Mesendoderm (in vitro differentiated cells): ENCODE data around the gene KCNQ5.

Experiments used
- DNase-seq: peaks from one replicate; pipeline ENCODE4 v3.0.0; 2013
- H2AK5ac ChIP-seq: 2 replicates; pipeline ENCODE4 v1.6.1; 2013; ENCODE audit warnings: low read length, inconsistent platforms
- H2BK120ac ChIP-seq: 2 replicates; pipeline ENCODE4 v1.6.1; 2013; ENCODE audit warnings: low read depth, mild to moderate bottlenecking, low read length, moderate library complexity, mixed read lengths
- H2BK15ac ChIP-seq: replicated peaks from 2 replicates; pipeline ENCODE4 v1.6.1; 2013; ENCODE audit warnings: low read depth, mild to moderate bottlenecking, moderate library complexity
- H2BK5ac ChIP-seq: 2 replicates; pipeline ENCODE4 v1.6.1; 2013; ENCODE audit warnings: low read length, inconsistent platforms
- H3K18ac ChIP-seq: 2 replicates; pipeline ENCODE4 v1.6.1; 2013; ENCODE audit warnings: mild to moderate bottlenecking, low read length, mixed read lengths
- H3K23ac ChIP-seq: one replicate; pipeline ENCODE4 v1.6.1; 2013; ENCODE audit warnings: low read length
- H3K27ac ChIP-seq: 2 replicates; pipeline ENCODE4 v1.5.1; 2013; ENCODE audit warnings: low read depth, mild to moderate bottlenecking, inconsistent platforms, low read length, moderate library complexity
- H3K27me3 ChIP-seq: 2 replicates; pipeline ENCODE4 v1.6.1; 2013; ENCODE audit warnings: low read length, control low read depth, mild to moderate bottlenecking, inconsistent platforms; ENCODE audit not compliant: insufficient read depth, poor library complexity
- H3K36me3 ChIP-seq: 2 replicates; pipeline ENCODE4 v1.6.1; 2013; ENCODE audit warnings: low read length, inconsistent platforms; ENCODE audit not compliant: control insufficient read depth, insufficient read depth
- H3K4ac ChIP-seq: one replicate; pipeline ENCODE4 v1.6.1; 2013; ENCODE audit warnings: low read depth, mild to moderate bottlenecking, low read length, moderate library complexity
- H3K4me1 ChIP-seq: 2 replicates; pipeline ENCODE4 v1.6.1; 2013; ENCODE audit warnings: low read depth, low read length, inconsistent platforms; ENCODE audit not compliant: control insufficient read depth
- H3K4me2 ChIP-seq: 2 replicates; pipeline ENCODE4 v1.6.1; 2013; ENCODE audit warnings: low read length
- H3K4me3 ChIP-seq: 2 replicates; pipeline ENCODE4 v1.5.1; 2013; ENCODE audit warnings: mild to moderate bottlenecking, low read length
- H3K56ac ChIP-seq: one replicate; pipeline ENCODE4 v1.6.1; 2013; ENCODE audit warnings: low read length
- H3K79me1 ChIP-seq: 2 replicates; pipeline ENCODE4 v1.6.1; 2013; ENCODE audit warnings: low read length, inconsistent platforms
- H3K79me2 ChIP-seq: 2 replicates; pipeline ENCODE4 v1.6.1; 2013; ENCODE audit warnings: mild to moderate bottlenecking, low read length; ENCODE audit not compliant: control insufficient read depth, insufficient read depth
- H3K9ac ChIP-seq: 2 replicates; pipeline ENCODE4 v1.6.1; 2013; ENCODE audit warnings: low read length, inconsistent platforms
- H4K5ac ChIP-seq: one replicate; pipeline ENCODE4 v1.6.1; 2013; ENCODE audit warnings: low read length
- H4K8ac ChIP-seq: one replicate; pipeline ENCODE4 v1.6.1; 2013; ENCODE audit warnings: low read depth, mild to moderate bottlenecking, control low read depth, low read length, moderate library complexity
- WGBS: extraction: QIAGEN DNeasy Blood & Tissue Kit; methylation state at CpG from one replicate; pipeline ENCODE4 v1.1.7; 2013; ENCODE audit warnings: low lambda C conversion rate, missing lambda C conversion rate; ENCODE audit not compliant: insufficient coverage; ENCODE audit errors: extremely low coverage; 5-methylcytosine and 5-hydroxymethylcytosine counted together

Gene KCNQ5

DNA sequence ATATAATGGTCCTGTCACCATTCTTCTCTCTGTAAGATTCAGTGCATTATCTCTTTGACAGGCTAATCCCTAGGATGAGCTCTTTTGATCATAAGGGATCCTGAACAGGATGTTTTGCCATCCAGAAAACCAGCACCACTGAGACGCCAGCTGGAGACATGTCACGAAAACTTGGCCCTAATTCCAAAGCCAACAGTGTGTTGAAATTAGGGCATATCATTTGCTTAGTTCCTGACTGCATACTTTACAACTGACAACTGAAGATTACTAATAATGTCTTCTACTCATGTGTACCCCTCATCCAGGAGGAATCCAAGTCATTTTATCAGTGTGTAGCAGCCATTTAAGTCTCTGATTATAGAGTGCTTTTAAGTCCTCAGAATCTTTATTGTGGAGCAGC lies 243.6 kb downstream of the KCNQ5 start:
- H4K5ac ChIP-seq: no peak overlapping the region
- no CpG with 5 or more reads among the region's 2 CpGs for WGBS
- H3K4me1 ChIP-seq: no peaks in the 10 kb centered on the region
- no peaks in the 10 kb centered on the region for H3K36me3 ChIP-seq
- no peak overlapping the region for H3K9ac ChIP-seq
- DNase-seq: no peak
- H3K27ac ChIP-seq: no peak overlapping the region
- no peak overlapping the region for H3K18ac ChIP-seq
- H2BK120ac ChIP-seq: no peak overlapping the region
- no peak overlapping the region for H3K56ac ChIP-seq
- H3K4ac ChIP-seq: no peak overlapping the region
- no peaks in the 10 kb centered on the region for H3K27me3 ChIP-seq
- no peak overlapping the region for H3K4me2 ChIP-seq
- H3K79me2 ChIP-seq: no peaks in the 10 kb centered on the region
- no peak overlapping the region for H4K8ac ChIP-seq
- H3K79me1 ChIP-seq: no peaks in the 10 kb centered on the region
- no peak overlapping the region for H3K4me3 ChIP-seq
- no peak overlapping the region for H3K23ac ChIP-seq
- H2AK5ac ChIP-seq: no peak overlapping the region
- no peak overlapping the region for H2BK15ac ChIP-seq
- H2BK5ac ChIP-seq: no peak overlapping the region

DNA sequence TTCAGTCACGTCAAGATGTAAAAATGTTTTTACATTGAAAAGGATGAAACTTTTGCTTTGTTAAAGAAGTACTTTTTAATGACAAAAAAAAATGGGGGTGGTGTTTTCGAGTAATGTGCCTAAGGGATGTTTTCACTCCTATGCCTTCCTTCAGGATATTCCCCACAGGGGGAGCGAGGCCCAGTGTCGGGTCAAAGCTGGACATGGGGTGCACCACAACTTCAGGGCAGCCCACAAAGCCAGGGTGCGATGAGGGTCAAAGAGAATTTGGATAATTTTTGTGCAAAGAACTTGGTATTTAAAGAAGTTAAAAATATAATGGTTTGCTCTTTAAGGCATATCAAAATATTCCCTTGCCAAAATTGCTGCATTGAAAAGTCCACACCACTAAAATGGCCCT lies 247.8 kb downstream of the KCNQ5 start:
- Histone ChIP-seq H3K9ac (no peak overlapping the region), H3K4me3 (no peak overlapping the region), H2BK15ac (no peak overlapping the region), H3K27me3 (no peaks in the 10 kb centered on the region), H3K4ac (no peak overlapping the region), H4K5ac (no peak overlapping the region), H2BK5ac (no peak overlapping the region), H3K23ac (no peak overlapping the region), H2AK5ac (no peak overlapping the region), H3K27ac (no peak overlapping the region), H4K8ac (no peak overlapping the region), H3K18ac (no peak overlapping the region), H3K36me3 (no peaks in the 10 kb centered on the region), H3K79me1 (no peaks in the 10 kb centered on the region), H3K4me2 (no peak overlapping the region), H2BK120ac (no peak overlapping the region), H3K79me2 (no peaks in the 10 kb centered on the region), H3K56ac (no peak overlapping the region), H3K4me1 (no peaks in the 10 kb centered on the region)
- no CpG with 5 or more reads among the region's 5 CpGs for WGBS
- DNase-seq: no peak

DNA sequence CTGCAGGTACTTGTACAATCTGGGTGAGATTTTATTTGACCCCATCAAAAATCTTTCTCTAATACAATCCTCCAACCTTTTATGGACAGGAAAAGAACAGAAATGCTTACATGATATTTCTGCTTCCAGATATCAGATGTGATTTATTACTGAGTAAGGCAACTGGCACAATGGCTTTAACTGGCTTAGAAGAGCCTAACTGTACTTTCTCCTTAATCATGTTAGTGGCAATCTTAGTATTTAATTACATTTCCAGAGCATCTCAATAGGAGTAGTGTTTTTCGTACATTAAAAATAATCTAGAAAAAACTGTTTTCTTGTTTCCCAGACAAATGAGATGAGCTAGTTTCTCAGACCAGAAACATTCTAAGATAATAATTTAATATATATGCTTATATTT lies 251.6 kb downstream of the KCNQ5 start:
- no peak overlapping the region for H3K18ac ChIP-seq
- H3K4me1 ChIP-seq: no peaks in the 10 kb centered on the region
- no peak overlapping the region for H2BK5ac ChIP-seq
- no peaks in the 10 kb centered on the region for H3K79me1 ChIP-seq
- DNase-seq: no peak
- H4K5ac ChIP-seq: no peak overlapping the region
- H3K36me3 ChIP-seq: no peaks in the 10 kb centered on the region
- H2BK15ac ChIP-seq: no peak overlapping the region
- no peaks in the 10 kb centered on the region for H3K27me3 ChIP-seq
- WGBS: no CpG with 5 or more reads among the region's 1 CpG
- H3K4me2 ChIP-seq: no peak overlapping the region
- no peak overlapping the region for H3K9ac ChIP-seq
- H3K27ac ChIP-seq: no peak overlapping the region
- no peak overlapping the region for H3K4ac ChIP-seq
- no peak overlapping the region for H3K56ac ChIP-seq
- H2AK5ac ChIP-seq: no peak overlapping the region
- no peak overlapping the region for H4K8ac ChIP-seq
- H3K23ac ChIP-seq: no peak overlapping the region
- no peak overlapping the region for H2BK120ac ChIP-seq
- H3K79me2 ChIP-seq: no peaks in the 10 kb centered on the region
- H3K4me3 ChIP-seq: no peak overlapping the region

- Histone ChIP-seq H3K4me3 (no peak overlapping the region), H4K5ac (no peak overlapping the region), H2BK15ac (no peak overlapping the region), H3K56ac (no peak overlapping the region), H3K79me2 (no peaks in the 10 kb centered on the region), H3K79me1 (no peaks in the 10 kb centered on the region), H3K27me3 (no peaks in the 10 kb centered on the region), H3K4me1 (no peaks in the 10 kb centered on the region), H3K4ac (no peak overlapping the region), H3K27ac (no peak overlapping the region), H3K36me3 (no peaks in the 10 kb centered on the region), H2BK120ac (no peak overlapping the region), H2BK5ac (no peak overlapping the region), H2AK5ac (no peak overlapping the region), H3K4me2 (no peak overlapping the region), H3K18ac (no peak overlapping the region), H3K23ac (no peak overlapping the region), H4K8ac (no peak overlapping the region), H3K9ac (no peak overlapping the region)
- DNase-seq: no peak
Measured at GRCh38 chr6:72876256-72876655, 254.4 kb downstream of the KCNQ5 start.

- H3K18ac ChIP-seq: no peak overlapping the region
- no peak overlapping the region for H3K9ac ChIP-seq
Measured at GRCh38 chr6:72886170-72886569, 264.3 kb downstream of the KCNQ5 start.

GRCh38 chr6:72890233-72890632 lies 268.4 kb downstream of the KCNQ5 start:
- no peak for DNase-seq

More at GRCh38 chr6:72886170-72886569, 264.3 kb downstream of the KCNQ5 start:
- no peak overlapping the region for H3K4me2 ChIP-seq
- no peak overlapping the region for H2BK5ac ChIP-seq
- H4K5ac ChIP-seq: no peak overlapping the region
- H3K4ac ChIP-seq: no peak overlapping the region
- no peaks in the 10 kb centered on the region for H3K4me1 ChIP-seq
- no peaks in the 10 kb centered on the region for H3K36me3 ChIP-seq
- no peak overlapping the region for H3K4me3 ChIP-seq
- no peaks in the 10 kb centered on the region for H3K79me2 ChIP-seq
- H3K27me3 ChIP-seq: no peaks in the 10 kb centered on the region
- no peak overlapping the region for H3K23ac ChIP-seq
- H3K79me1 ChIP-seq: no peaks in the 10 kb centered on the region
- H2AK5ac ChIP-seq: no peak overlapping the region
- no peak overlapping the region for H3K27ac ChIP-seq
- H2BK15ac ChIP-seq: no peak overlapping the region
- H4K8ac ChIP-seq: no peak overlapping the region
- DNase-seq: no peak
- no peak overlapping the region for H3K56ac ChIP-seq
- no peak overlapping the region for H2BK120ac ChIP-seq

More at GRCh38 chr6:72890233-72890632, 268.4 kb downstream of the KCNQ5 start:
- Histone ChIP-seq H2AK5ac (no peak overlapping the region), H3K4me2 (no peak overlapping the region), H3K27me3 (no peaks in the 10 kb centered on the region), H2BK120ac (no peak overlapping the region), H4K5ac (no peak overlapping the region), H3K56ac (no peak overlapping the region), H3K4me3 (no peak overlapping the region), H3K4ac (no peak overlapping the region), H3K4me1 (no peaks in the 10 kb centered on the region), H4K8ac (no peak overlapping the region), H3K23ac (no peak overlapping the region), H3K36me3 (no peaks in the 10 kb centered on the region), H3K79me2 (no peaks in the 10 kb centered on the region), H3K18ac (no peak overlapping the region), H3K9ac (no peak overlapping the region), H2BK15ac (no peak overlapping the region), H3K79me1 (no peaks in the 10 kb centered on the region), H3K27ac (no peak overlapping the region), H2BK5ac (no peak overlapping the region)
- no CpG with 5 or more reads among the region's 1 CpG for WGBS
